A549 (cell line): ENCODE data around the gene SLC37A2. TPM values are rescaled to one million over a fixed set of nuclear protein-coding genes. Genes with fewer than 3 reads are reported as not detected.
"Not testable (repeated sequence)": the region's sequence is repeated elsewhere in the genome, so short reads cannot be mapped to it uniquely, and the experiment has no call there.

Experiments
- ATAC-seq, 2 experiments: fragments of 200-7000 bp in 1 of 2; fragments of >200 bp in 1 of 2; cut with Nextera tagmentation in 1 of 2; cut with Tn5 transposase in 1 of 2; 3 replicates each; pipeline versions ENCODE4 v1.8.0 to v1.9.1; 2018 to 2020; ENCODE audit warnings: mild to moderate bottlenecking in 1 of 2, moderate library complexity in 1 of 2
- CTCF ChIA-PET: fragments of 300-600 bp; sonication (Branson Sonifier 250); formaldehyde crosslinking; extraction: SDS; loops from one replicate; lab custom pipeline; 2021; ENCODE audit warnings: antibody characterized with exemption, inconsistent platforms; lab: Yijun Ruan, JAX
- POLR2A ChIA-PET: fragments of 350-600 bp; formaldehyde crosslinking; extraction: SDS; loops from one replicate; lab custom pipeline; 2021; ENCODE audit warnings: antibody characterized with exemption, inconsistent platforms; lab: Yijun Ruan, JAX
- DNase-seq, 2 experiments: peaks; one replicate each; pipeline versions ENCODE4 v3.0.0 to v3.0.0-alpha.2; 2011 to 2016; ENCODE audit warnings: low read depth in 1 of 2, low spot score in 1 of 2
- FAIRE-seq: peaks from 2 replicates; lab custom pipeline; 2011; peaks lifted over from hg19 to GRCh38; lab: Jason Lieb, UNC
- H3K27ac ChIP-seq, 2 experiments: fragments of >200 bp; sonication (Bioruptor Twin); formaldehyde crosslinking; 3 replicates each; pipeline ENCODE4 v1.5.1; 2016 to 2017
- H3K4me1 ChIP-seq: fragments of >200 bp; sonication (Bioruptor Twin); formaldehyde crosslinking; 3 replicates; pipeline ENCODE4 v1.6.1; 2016
- H3K4me2 ChIP-seq: fragments of >200 bp; sonication (Bioruptor Twin); formaldehyde crosslinking; 3 replicates; pipeline ENCODE4 v1.6.1; 2016
- H3K4me3 ChIP-seq: fragments of >200 bp; sonication (Bioruptor Twin); formaldehyde crosslinking; 3 replicates; pipeline ENCODE4 v1.5.1; 2016
- H3K9me3 ChIP-seq: fragments of >200 bp; sonication (Bioruptor Twin); formaldehyde crosslinking; 3 replicates; pipeline ENCODE4 v1.6.1; 2016
- BCL3 ChIP-seq: fragments of >200 bp; sonication (Bioruptor Twin); formaldehyde crosslinking; IDR thresholded peaks from 3 replicates; pipeline ENCODE4 v1.6.1; 2016
- CEBPB ChIP-seq, 2 experiments: fragments of >200 bp in 1 of 2; sonication (Bioruptor Twin) in 1 of 2; formaldehyde crosslinking in 1 of 2; IDR thresholded peaks; 2 replicates each; pipeline ENCODE4 v1.6.1; 2012 to 2016
- CHD4 ChIP-seq: fragments of 200-600 bp; sonication (generic); IDR thresholded peaks from 2 replicates; pipeline ENCODE4 v1.6.1; 2016; ENCODE audit warnings: antibody characterized with exemption, mild to moderate bottlenecking, borderline replicate concordance
- EP300 ChIP-seq, 2 experiments: fragments of >200 bp; sonication (Bioruptor Twin); formaldehyde crosslinking; IDR thresholded peaks; 2 replicates in 1 of 2; 3 replicates in 1 of 2; pipeline ENCODE4 v1.6.1; 2016 to 2017
- FOSB ChIP-seq: fragments of 250-450 bp; sonication (Bioruptor Pico); IDR thresholded peaks from 2 replicates; pipeline ENCODE4 v1.5.0; 2020; ENCODE audit warnings: mild to moderate bottlenecking, moderate library complexity
- FOSL2 ChIP-seq, 2 experiments: fragments of 450-650 bp in 1 of 2; fragments of >200 bp in 1 of 2; sonication (Bioruptor Twin) in 1 of 2; formaldehyde crosslinking; IDR thresholded peaks; 2 replicates each; pipeline versions ENCODE4 v1.5.0 to v1.6.1; 2016 to 2020; ENCODE audit warnings: mild to moderate bottlenecking in 1 of 2, moderate library complexity in 1 of 2
- HDAC2 ChIP-seq: fragments of 200-600 bp; sonication (generic); IDR thresholded peaks from 2 replicates; pipeline ENCODE4 v1.6.1; 2016
- HOXA7 ChIP-seq: fragments of 250-450 bp; sonication (Bioruptor Pico); IDR thresholded peaks from 2 replicates; pipeline ENCODE4 v1.5.0; 2020; ENCODE audit warnings: mild to moderate bottlenecking, moderate library complexity
- HOXB13 ChIP-seq: fragments of 250-450 bp; sonication (Bioruptor Pico); IDR thresholded peaks from 2 replicates; pipeline ENCODE4 v1.5.0; 2020; ENCODE audit warnings: low read depth, mild to moderate bottlenecking, moderate library complexity
- JUN ChIP-seq, 2 experiments: fragments of >200 bp; sonication (Bioruptor Twin); formaldehyde crosslinking; IDR thresholded peaks; 2 replicates in 1 of 2; 3 replicates in 1 of 2; pipeline ENCODE4 v1.6.1; 2016 to 2017
- KDM5A ChIP-seq: fragments of 200-600 bp; sonication (generic); IDR thresholded peaks from 2 replicates; pipeline ENCODE4 v1.6.1; 2016; ENCODE audit warnings: antibody characterized with exemption, mild to moderate bottlenecking
- MAZ ChIP-seq: fragments of 150-350 bp; IDR thresholded peaks from 2 replicates; pipeline ENCODE4 v1.6.1; 2014; ENCODE audit warnings: antibody characterized with exemption, low read depth, low read length, borderline replicate concordance
- NPAS2 ChIP-seq: fragments of 250-450 bp; sonication (Bioruptor Pico); IDR thresholded peaks from 2 replicates; pipeline ENCODE4 v1.8.0; 2022; ENCODE audit warnings: mild to moderate bottlenecking, moderate library complexity, borderline replicate concordance
- PBX3 ChIP-seq: IDR thresholded peaks from 2 replicates; pipeline ENCODE4 v1.6.1; 2012
- PHF8 ChIP-seq: fragments of 200-600 bp; sonication (generic); IDR thresholded peaks from 2 replicates; pipeline ENCODE4 v1.6.1; 2016; ENCODE audit warnings: low read depth, mild to moderate bottlenecking, antibody characterized with exemption, moderate library complexity, borderline replicate concordance
- POLR2A ChIP-seq: IDR thresholded peaks from 2 replicates; pipeline ENCODE4 v1.6.1; 2012; ENCODE audit warnings: mild to moderate bottlenecking, low read length
- RAD21 ChIP-seq, 2 experiments: fragments of >200 bp in 1 of 2; sonication (Bioruptor Twin) in 1 of 2; formaldehyde crosslinking in 1 of 2; IDR thresholded peaks in 1 of 2; conservative IDR thresholded peaks in 1 of 2; 2 replicates in 1 of 2; 3 replicates in 1 of 2; pipeline ENCODE4 v1.6.1; 2012 to 2018; ENCODE audit warnings: inconsistent platforms in 1 of 2
- RARB ChIP-seq: fragments of 250-450 bp; sonication (Bioruptor Pico); IDR thresholded peaks from 2 replicates; pipeline ENCODE4 v1.8.0; 2021; ENCODE audit warnings: mild to moderate bottlenecking, moderate library complexity
- RCOR1 ChIP-seq: fragments of 150-350 bp; IDR thresholded peaks from 2 replicates; pipeline ENCODE4 v1.6.1; 2014; ENCODE audit warnings: antibody characterized with exemption, low read length, low read depth
- SREBF2 ChIP-seq: fragments of 450-650 bp; IDR thresholded peaks from 2 replicates; pipeline ENCODE4 v1.6.1; 2014; ENCODE audit warnings: mild to moderate bottlenecking, moderate library complexity
- TFCP2L1 ChIP-seq: fragments of 250-450 bp; sonication (Bioruptor Pico); IDR thresholded peaks from 2 replicates; pipeline ENCODE4 v1.5.0; 2021; ENCODE audit warnings: mild to moderate bottlenecking
- ZFP36 ChIP-seq: fragments of 450-650 bp; IDR thresholded peaks from 2 replicates; pipeline ENCODE4 v1.6.1; 2014; ENCODE audit warnings: borderline replicate concordance; ENCODE audit not compliant: partially characterized antibody
- ZNF302 ChIP-seq: fragments of 250-450 bp; sonication (Bioruptor Pico); IDR thresholded peaks from 2 replicates; pipeline ENCODE4 v1.9.0; 2021; ENCODE audit warnings: inconsistent platforms, mild to moderate bottlenecking, moderate library complexity
- ZSCAN20 ChIP-seq: fragments of 250-450 bp; sonication (Bioruptor Pico); IDR thresholded peaks from 2 replicates; pipeline ENCODE4 v1.8.0; 2022; ENCODE audit warnings: mild to moderate bottlenecking, moderate library complexity
- WGBS: methylation state at CpG from one replicate; pipeline ENCODE4 v1.1.6; 2017; ENCODE audit errors: missing lambda C conversion rate; 5-methylcytosine and 5-hydroxymethylcytosine counted together
- polyA plus RNA-seq, 4 experiments: library from polyadenylated mRNA; depleted of rRNA in 3 of 4; stranded (reverse); fragments of >200 nt; fragmentation: RNase III in 1 of 4; extraction: RNeasy Plus Mini Kit Qiagen cat#74134 plus additional on column Dnase treatment in 1 of 4; gene quantifications; 2 replicates in 3 of 4; 3 replicates in 1 of 4; pipeline ENCODE4 v1.2.3, GENCODE V29; 2011 to 2017

The SLC37A2 gene
- polyA plus RNA-seq, 2 of the 4 experiments (the other 2 are of a cell fraction): 0.13 to 0.14 TPM

- Histone ChIP-seq H3K9me3 (no peaks in the 10 kb centered on the region), H3K4me1 (no peaks in the 10 kb centered on the region), H3K27ac (no peak overlapping the region), H3K4me2 (no peak overlapping the region), H3K4me3 (no peak overlapping the region)
- ChIA-PET POLR2A (no interaction called here), CTCF (no interaction called here)
- no peak for TF ChIP-seq FOSL2 (IDR thresholded peaks at IDR 0.05)
- TF ChIP-seq FOSL2 (CRISPR knock-in tag; IDR thresholded peaks at IDR 0.05): no peak
- TF ChIP-seq BCL3: no peak
- TF ChIP-seq HOXA7 (CRISPR knock-in tag): no peak
- no peak for TF ChIP-seq MAZ
- no peak for TF ChIP-seq HOXB13 (CRISPR knock-in tag)
- TF ChIP-seq SREBF2: no peak
- no peak for TF ChIP-seq ZFP36
- TF ChIP-seq ZNF302 (CRISPR knock-in tag): no peak
- no peak for TF ChIP-seq ZSCAN20 (CRISPR knock-in tag)
- no peak for TF ChIP-seq RAD21 (conservative IDR thresholded peaks at IDR 0.05 in 1 of 2, IDR thresholded peaks at IDR 0.05 in 1 of 2)
- TF ChIP-seq NPAS2 (CRISPR knock-in tag): no peak
- DNase-seq (no peak), ATAC-seq (no peak), FAIRE-seq (no peak)
- 71% methylated on average over 13 of the region's 14 CpGs for WGBS
Observed at GRCh38 chr11:125086633-125087296, 23.7 kb downstream of the SLC37A2 start.

- FAIRE-seq: no peak
- TF ChIP-seq PBX3 (no peak), PHF8 (no peak), KDM5A (no peak), RAD21 (conservative IDR thresholded peaks at IDR 0.05 in 1 of 2, IDR thresholded peaks at IDR 0.05 in 1 of 2) (no peak), ZSCAN20 (CRISPR knock-in tag) (no peak), RCOR1 (no peak), HOXA7 (CRISPR knock-in tag) (no peak), HOXB13 (CRISPR knock-in tag) (no peak), ZFP36 (no peak)
- Histone ChIP-seq H3K27ac (no peak overlapping the region), H3K4me1 (no peaks in the 10 kb centered on the region), H3K9me3 (no peaks in the 10 kb centered on the region), H3K4me2 (no peak overlapping the region), H3K4me3 (no peak overlapping the region)
- ChIA-PET POLR2A (interaction anchor here (0.7 kb wide), 1 partner anchor 149 kb away, joined by 4 read pairs; no protein-coding TSS in a partner anchor), CTCF (no interaction called here)
- no peak for DNase-seq
- WGBS: 44% methylated on average over 2 of the region's 2 CpGs
- ATAC-seq: no peak
Observed at GRCh38 chr11:125088123-125088522, 25.0 kb downstream of the SLC37A2 start.

GRCh38 chr11:125088576-125089455, 25.7 kb downstream of the SLC37A2 start:
- DNase-seq: no peak
- TF ChIP-seq FOSB (CRISPR knock-in tag) (no peak), ZNF302 (CRISPR knock-in tag) (no peak), RCOR1 (no peak), MAZ (no peak), RARB (CRISPR knock-in tag) (no peak), ZSCAN20 (CRISPR knock-in tag) (no peak), CHD4 (no peak), HDAC2 (no peak), JUN (IDR thresholded peaks at IDR 0.05) (no peak), CEBPB (IDR thresholded peaks at IDR 0.05) (no peak), POLR2A (no peak), TFCP2L1 (CRISPR knock-in tag) (no peak), EP300 (IDR thresholded peaks at IDR 0.05) (no peak)
- H3K4me2 ChIP-seq: no peak overlapping the region
- ChIA-PET POLR2A (no interaction called here), CTCF (interaction anchor here (2.2 kb wide), 1 partner anchor 35 kb away, joined by 6 read pairs; no protein-coding TSS in a partner anchor)
- no peaks in the 10 kb centered on the region for H3K4me1 ChIP-seq
- H3K4me3 ChIP-seq: no peak overlapping the region
- no peak for ATAC-seq
- H3K27ac ChIP-seq: no peak overlapping the region
- FAIRE-seq: no peak
- H3K9me3 ChIP-seq: no peaks in the 10 kb centered on the region
- 79% methylated on average over 9 of the region's 20 CpGs for WGBS

- H3K9me3 ChIP-seq, H3K4me1 ChIP-seq, H3K27ac ChIP-seq, FAIRE-seq, ATAC-seq, POLR2A ChIA-PET, H3K4me3 ChIP-seq, DNase-seq, H3K4me2 ChIP-seq: not testable (repeated sequence)
- no CpG with 5 or more reads among the region's 31 CpGs for WGBS
- CTCF ChIA-PET: interaction anchor here (1.9 to 2.2 kb wide), 2 partner anchors 35 to 257 kb away, joined by 6 to 14 read pairs; no protein-coding TSS in a partner anchor
Observed at GRCh38 chr11:125089481-125089880, 26.4 kb downstream of the SLC37A2 start.
